SKM-1 treated with dmso at 0.1 percent for 144 hours (cell line): ENCODE results near the gene TRIM6.
A peak's percentile ranks its signal among the peaks of the same experiment; 100 is the strongest.
"Not testable (repeated sequence)": the region's sequence is repeated elsewhere in the genome, so short reads cannot be mapped to it uniquely, and the experiment has no call there.

Experiments used
- DNase-seq: peaks from one replicate; lab custom pipeline; 2025; ENCODE audit not compliant: unreplicated experiment; lab: John Stamatoyannopoulos, UW

The TRIM6 gene

GRCh38 chr11:5596607-5597201 lies at the start of gene TRIM6:
Gene TRIM6 (plus strand): TSS chr11:5596637. CDS start chr11:5596898, 261 bp downstream.
- DNase-seq = no peak

GRCh38 chr11:5547982-5548381 lies 48.5 kb upstream of the TRIM6 start:
- DNase-seq = no peak

GRCh38 chr11:5548440-5548839 lies 48.0 kb upstream of the TRIM6 start, which contains the start of gene OR52H1:
Gene OR52H1 (minus strand): TSS chr11:5548540. CDS start chr11:5545505, 3,035 bp downstream.
- no peak for DNase-seq

GRCh38 chr11:5550440-5551095 lies 45.9 kb upstream of the TRIM6 start:
- DNase-seq = no peak

- no peak for DNase-seq
These were observed 43.1 kb upstream of the TRIM6 start for GRCh38 chr11:5553343-5553742.

GRCh38 chr11:5556596-5557188 lies 39.7 kb upstream of the TRIM6 start:
- DNase-seq = no peak

- DNase-seq = no peak
These were observed 38.7 kb upstream of the TRIM6 start for GRCh38 chr11:5557751-5558150.

- peak; percentile 12 for DNase-seq
These were observed 32.0 kb upstream of the TRIM6 start for GRCh38 chr11:5564259-5565019.

GRCh38 chr11:5574654-5575053 lies 21.8 kb upstream of the TRIM6 start:
- DNase-seq = no peak

GRCh38 chr11:5575152-5575551 lies 21.3 kb upstream of the TRIM6 start:
- DNase-seq = no peak

- no peak for DNase-seq
These were observed 19.3 kb upstream of the TRIM6 start for GRCh38 chr11:5577101-5577500.

GRCh38 chr11:5580577-5580976 lies 15.9 kb upstream of the TRIM6 start, which contains the start of gene OR52B6:
Gene OR52B6 (plus strand): TSS chr11:5580877. CDS start chr11:5580877, 0 bp downstream.
- DNase-seq = no peak

- no peak for DNase-seq
These were observed 15.4 kb upstream of the TRIM6 start for GRCh38 chr11:5581014-5581413.

GRCh38 chr11:5584458-5584857 lies 12.0 kb upstream of the TRIM6 start:
- DNase-seq = not testable (repeated sequence)

- DNase-seq = not testable (repeated sequence)
These were observed 6.5 kb upstream of the TRIM6 start for GRCh38 chr11:5589906-5590305.

GRCh38 chr11:5591613-5592012 lies 4.8 kb upstream of the TRIM6 start:
- DNase-seq = no peak

GRCh38 chr11:5592615-5593014 lies 3.8 kb upstream of the TRIM6 start:
- no peak for DNase-seq

- no peak for DNase-seq
These were observed 3.3 kb upstream of the TRIM6 start for GRCh38 chr11:5593146-5593545.

- no peak for DNase-seq
These were observed 1.5 kb downstream of the TRIM6 start for GRCh38 chr11:5597953-5598352.

- DNase-seq = peak; percentile 21
These were observed 4.0 kb downstream of the TRIM6 start for GRCh38 chr11:5600374-5600851.

- not testable (repeated sequence) for DNase-seq
These were observed 6.4 kb downstream of the TRIM6 start for GRCh38 chr11:5602791-5603190.
